ENCODE data around the gene NABP1. TPM values are rescaled to one million over a fixed set of nuclear protein-coding genes. Genes with fewer than 3 reads are reported as not detected.

Gene NABP1
- total RNA-seq, 1 experiment from 2014 or later = 5.8 TPM

DNA sequence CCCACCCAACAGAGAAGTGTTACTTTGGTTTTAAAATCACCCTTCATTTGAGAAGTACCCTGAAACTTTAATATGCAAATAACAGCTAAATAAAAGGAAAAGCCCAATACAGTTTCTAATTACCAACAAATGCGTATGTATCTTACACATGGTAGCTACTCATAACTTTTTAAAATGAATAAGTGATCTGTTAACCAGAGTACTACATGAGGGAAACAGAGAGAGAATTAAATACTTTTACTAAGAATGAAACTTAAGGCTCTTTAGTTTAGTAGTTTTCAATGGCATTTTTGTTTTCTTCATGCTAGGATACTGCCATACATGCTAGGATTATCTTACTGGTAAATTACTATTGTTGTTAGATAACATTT is 39.1 kb upstream of the NABP1 start (continued):
- TF ChIP-seq ZNF219 (CRISPR knock-in tag; IDR thresholded peaks at IDR 0.05; ENCODE audit: borderline replicate concordance) = no peak

DNA sequence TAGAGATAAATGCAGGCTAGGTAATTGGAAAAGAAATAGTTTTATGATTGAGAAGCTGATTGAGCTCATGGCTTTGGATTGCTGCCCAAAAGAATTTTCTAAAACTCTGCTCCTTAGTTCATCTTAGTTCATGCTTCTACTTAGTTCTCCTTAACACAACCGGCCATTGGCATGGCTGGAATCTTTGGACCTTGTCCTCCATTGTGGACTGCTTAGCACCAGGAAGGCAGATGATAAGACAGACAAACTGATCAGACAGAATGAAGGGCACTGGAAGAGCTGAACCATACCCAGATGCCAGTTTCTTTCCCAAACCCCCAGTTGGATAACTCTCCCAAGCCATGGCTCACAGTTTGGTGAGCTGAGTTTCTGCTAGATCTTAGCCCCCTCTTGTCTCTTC is 36.3 kb upstream of the NABP1 start:
- CTCF ChIA-PET = no interaction called here
- Mint-ChIP-seq H3K27ac (no peak overlapping the region), H3K4me1 (peaks cover 18% of the 10 kb centered on the region), H3K36me3 (no peaks in the 10 kb centered on the region; the same call in 1 of the 2 replicates), H3K27me3 (ENCODE audit: low read depth) (peaks cover 4% of the 10 kb centered on the region), H3K9me3 (peaks cover 6% of the 10 kb centered on the region; the same call in 1 of the 2 replicates), H3K4me3 (no peak overlapping the region)
- TF ChIP-seq, protein P1, sequence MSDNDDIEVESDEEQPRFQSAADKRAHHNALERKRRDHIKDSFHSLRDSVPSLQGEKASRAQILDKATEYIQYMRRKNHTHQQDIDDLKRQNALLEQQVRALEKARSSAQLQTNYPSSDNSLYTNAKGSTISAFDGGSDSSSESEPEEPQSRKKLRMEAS (CRISPR knock-in tag; IDR thresholded peaks at IDR 0.05) = no peak
- no peak for TF ChIP-seq RORB (CRISPR knock-in tag; IDR thresholded peaks at IDR 0.05)
- TF ChIP-seq, protein P2, sequence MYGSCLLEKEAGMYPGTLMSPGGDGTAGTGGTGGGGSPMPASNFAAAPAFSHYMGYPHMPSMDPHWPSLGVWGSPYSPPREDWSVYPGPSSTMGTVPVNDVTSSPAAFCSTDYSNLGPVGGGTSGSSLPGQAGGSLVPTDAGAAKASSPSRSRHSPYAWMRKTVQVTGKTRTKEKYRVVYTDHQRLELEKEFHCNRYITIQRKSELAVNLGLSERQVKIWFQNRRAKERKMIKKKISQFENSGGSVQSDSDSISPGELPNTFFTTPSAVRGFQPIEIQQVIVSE (CRISPR knock-in tag; IDR thresholded peaks at IDR 0.05; ENCODE audit: borderline replicate concordance) = no peak
- TF ChIP-seq, protein P3, sequence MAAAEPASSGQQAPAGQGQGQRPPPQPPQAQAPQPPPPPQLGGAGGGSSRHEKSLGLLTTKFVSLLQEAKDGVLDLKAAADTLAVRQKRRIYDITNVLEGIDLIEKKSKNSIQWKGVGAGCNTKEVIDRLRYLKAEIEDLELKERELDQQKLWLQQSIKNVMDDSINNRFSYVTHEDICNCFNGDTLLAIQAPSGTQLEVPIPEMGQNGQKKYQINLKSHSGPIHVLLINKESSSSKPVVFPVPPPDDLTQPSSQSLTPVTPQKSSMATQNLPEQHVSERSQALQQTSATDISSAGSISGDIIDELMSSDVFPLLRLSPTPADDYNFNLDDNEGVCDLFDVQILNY (CRISPR knock-in tag; IDR thresholded peaks at IDR 0.05) = no peak
- no peak for TF ChIP-seq SP1 (CRISPR knock-in tag; conservative IDR thresholded peaks at IDR 0.05)
- no peak for TF ChIP-seq ZNF671 (CRISPR knock-in tag; IDR thresholded peaks at IDR 0.05)
- TF ChIP-seq NFYB (CRISPR knock-in tag; conservative IDR thresholded peaks at IDR 0.05; ENCODE audit: low read depth) = no peak
- TF ChIP-seq, protein P4, sequence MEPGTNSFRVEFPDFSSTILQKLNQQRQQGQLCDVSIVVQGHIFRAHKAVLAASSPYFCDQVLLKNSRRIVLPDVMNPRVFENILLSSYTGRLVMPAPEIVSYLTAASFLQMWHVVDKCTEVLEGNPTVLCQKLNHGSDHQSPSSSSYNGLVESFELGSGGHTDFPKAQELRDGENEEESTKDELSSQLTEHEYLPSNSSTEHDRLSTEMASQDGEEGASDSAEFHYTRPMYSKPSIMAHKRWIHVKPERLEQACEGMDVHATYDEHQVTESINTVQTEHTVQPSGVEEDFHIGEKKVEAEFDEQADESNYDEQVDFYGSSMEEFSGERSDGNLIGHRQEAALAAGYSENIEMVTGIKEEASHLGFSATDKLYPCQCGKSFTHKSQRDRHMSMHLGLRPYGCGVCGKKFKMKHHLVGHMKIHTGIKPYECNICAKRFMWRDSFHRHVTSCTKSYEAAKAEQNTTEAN (CRISPR knock-in tag; IDR thresholded peaks at IDR 0.05) = no peak
- TF ChIP-seq, protein P5, sequence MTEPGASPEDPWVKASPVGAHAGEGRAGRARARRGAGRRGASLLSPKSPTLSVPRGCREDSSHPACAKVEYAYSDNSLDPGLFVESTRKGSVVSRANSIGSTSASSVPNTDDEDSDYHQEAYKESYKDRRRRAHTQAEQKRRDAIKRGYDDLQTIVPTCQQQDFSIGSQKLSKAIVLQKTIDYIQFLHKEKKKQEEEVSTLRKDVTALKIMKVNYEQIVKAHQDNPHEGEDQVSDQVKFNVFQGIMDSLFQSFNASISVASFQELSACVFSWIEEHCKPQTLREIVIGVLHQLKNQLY (CRISPR knock-in tag; IDR thresholded peaks at IDR 0.05) = no peak
- TF ChIP-seq ELF4 (CRISPR knock-in tag; IDR thresholded peaks at IDR 0.05; ENCODE audit: low read depth) = no peak
- TF ChIP-seq, protein P6, sequence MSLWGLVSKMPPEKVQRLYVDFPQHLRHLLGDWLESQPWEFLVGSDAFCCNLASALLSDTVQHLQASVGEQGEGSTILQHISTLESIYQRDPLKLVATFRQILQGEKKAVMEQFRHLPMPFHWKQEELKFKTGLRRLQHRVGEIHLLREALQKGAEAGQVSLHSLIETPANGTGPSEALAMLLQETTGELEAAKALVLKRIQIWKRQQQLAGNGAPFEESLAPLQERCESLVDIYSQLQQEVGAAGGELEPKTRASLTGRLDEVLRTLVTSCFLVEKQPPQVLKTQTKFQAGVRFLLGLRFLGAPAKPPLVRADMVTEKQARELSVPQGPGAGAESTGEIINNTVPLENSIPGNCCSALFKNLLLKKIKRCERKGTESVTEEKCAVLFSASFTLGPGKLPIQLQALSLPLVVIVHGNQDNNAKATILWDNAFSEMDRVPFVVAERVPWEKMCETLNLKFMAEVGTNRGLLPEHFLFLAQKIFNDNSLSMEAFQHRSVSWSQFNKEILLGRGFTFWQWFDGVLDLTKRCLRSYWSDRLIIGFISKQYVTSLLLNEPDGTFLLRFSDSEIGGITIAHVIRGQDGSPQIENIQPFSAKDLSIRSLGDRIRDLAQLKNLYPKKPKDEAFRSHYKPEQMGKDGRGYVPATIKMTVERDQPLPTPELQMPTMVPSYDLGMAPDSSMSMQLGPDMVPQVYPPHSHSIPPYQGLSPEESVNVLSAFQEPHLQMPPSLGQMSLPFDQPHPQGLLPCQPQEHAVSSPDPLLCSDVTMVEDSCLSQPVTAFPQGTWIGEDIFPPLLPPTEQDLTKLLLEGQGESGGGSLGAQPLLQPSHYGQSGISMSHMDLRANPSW (CRISPR knock-in tag; conservative IDR thresholded peaks at IDR 0.05; ENCODE audit: low read depth) = no peak
- TF ChIP-seq, protein P7, sequence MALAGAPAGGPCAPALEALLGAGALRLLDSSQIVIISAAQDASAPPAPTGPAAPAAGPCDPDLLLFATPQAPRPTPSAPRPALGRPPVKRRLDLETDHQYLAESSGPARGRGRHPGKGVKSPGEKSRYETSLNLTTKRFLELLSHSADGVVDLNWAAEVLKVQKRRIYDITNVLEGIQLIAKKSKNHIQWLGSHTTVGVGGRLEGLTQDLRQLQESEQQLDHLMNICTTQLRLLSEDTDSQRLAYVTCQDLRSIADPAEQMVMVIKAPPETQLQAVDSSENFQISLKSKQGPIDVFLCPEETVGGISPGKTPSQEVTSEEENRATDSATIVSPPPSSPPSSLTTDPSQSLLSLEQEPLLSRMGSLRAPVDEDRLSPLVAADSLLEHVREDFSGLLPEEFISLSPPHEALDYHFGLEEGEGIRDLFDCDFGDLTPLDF (CRISPR knock-in tag; IDR thresholded peaks at IDR 0.05) = no peak
- no peak for DNase-seq (ENCODE audit: low spot score)
- no peak for ATAC-seq
- POLR2A ChIA-PET = no interaction called here

DNA sequence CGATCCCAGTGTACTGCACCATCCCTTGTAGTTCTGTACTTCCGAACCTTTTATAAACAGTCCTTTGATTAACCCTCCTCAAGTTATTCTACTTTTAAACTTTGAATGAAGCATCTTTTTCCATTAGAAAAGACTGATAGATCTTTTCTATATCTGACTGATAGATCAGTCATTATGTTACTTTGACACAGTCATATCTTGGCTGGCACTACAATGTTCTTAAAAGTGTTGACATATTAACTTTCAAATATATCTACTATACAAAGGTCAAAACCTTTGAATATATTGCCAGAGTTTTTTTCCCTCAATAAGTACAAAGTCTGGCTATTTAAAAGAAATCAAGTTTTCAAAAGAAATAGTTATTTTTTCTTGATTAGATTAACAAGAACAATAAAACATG is 35.4 kb upstream of the NABP1 start:
- Mint-ChIP-seq H3K36me3 (no peaks in the 10 kb centered on the region), H3K4me1 (peaks cover 12% of the 10 kb centered on the region), H3K27me3 (ENCODE audit: low read depth) (no peaks in the 10 kb centered on the region; the same call in none of the 2 replicates), H3K4me3 (no peak overlapping the region), H3K27ac (no peak overlapping the region), H3K9me3 (no peaks in the 10 kb centered on the region)
- ATAC-seq (no peak), DNase-seq (ENCODE audit: low spot score) (no peak)
- POLR2A ChIA-PET = no interaction called here
- CTCF ChIA-PET = no interaction called here
- no peak for TF ChIP-seq PRRX2 (CRISPR knock-in tag; IDR thresholded peaks at IDR 0.05)
- no peak for TF ChIP-seq FOXP1 (CRISPR knock-in tag; IDR thresholded peaks at IDR 0.05; ENCODE audit: borderline replicate concordance)
- TF ChIP-seq, protein P8, sequence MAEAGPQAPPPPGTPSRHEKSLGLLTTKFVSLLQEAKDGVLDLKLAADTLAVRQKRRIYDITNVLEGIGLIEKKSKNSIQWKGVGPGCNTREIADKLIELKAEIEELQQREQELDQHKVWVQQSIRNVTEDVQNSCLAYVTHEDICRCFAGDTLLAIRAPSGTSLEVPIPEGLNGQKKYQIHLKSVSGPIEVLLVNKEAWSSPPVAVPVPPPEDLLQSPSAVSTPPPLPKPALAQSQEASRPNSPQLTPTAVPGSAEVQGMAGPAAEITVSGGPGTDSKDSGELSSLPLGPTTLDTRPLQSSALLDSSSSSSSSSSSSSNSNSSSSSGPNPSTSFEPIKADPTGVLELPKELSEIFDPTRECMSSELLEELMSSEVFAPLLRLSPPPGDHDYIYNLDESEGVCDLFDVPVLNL (CRISPR knock-in tag; IDR thresholded peaks at IDR 0.05; ENCODE audit: borderline replicate concordance, low read depth) = no peak
- TF ChIP-seq ATF1 (CRISPR knock-in tag; IDR thresholded peaks at IDR 0.05) = no peak
- TF ChIP-seq, protein P9, sequence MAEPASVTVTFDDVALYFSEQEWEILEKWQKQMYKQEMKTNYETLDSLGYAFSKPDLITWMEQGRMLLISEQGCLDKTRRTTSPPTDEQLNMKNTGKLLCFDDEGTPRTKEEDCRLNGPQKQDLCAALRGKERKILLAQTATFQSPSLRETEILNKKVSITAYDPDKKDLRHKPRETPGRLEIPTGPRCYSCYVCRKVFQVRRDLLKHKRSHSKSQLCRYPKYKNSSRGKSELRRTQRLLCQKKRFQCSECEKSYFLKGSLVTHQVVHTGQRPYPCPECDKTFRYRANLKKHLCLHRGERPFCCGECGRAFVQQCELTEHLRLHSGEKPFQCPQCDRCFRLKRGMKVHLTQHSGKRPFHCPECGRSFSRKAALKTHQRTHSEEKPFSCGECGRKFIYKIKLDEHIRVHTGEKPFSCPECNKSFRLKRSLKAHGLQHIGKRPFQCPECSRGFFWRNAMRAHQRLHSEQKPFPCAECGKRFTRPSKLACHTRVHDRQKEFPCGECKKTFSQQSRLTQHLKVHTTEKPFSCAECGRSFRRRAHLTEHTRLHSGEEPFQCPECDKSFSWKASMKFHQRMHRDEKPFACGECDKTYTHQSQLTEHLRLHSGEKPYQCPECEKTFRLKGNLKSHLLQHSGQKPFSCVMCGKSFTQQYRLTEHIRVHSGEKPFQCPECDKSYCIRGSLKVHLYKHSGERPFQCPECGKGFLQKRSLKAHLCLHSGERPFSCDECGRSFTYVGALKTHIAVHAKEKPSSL (CRISPR knock-in tag; conservative IDR thresholded peaks at IDR 0.05) = no peak
- TF ChIP-seq RELA (CRISPR knock-in tag; IDR thresholded peaks at IDR 0.05; ENCODE audit: borderline replicate concordance) = no peak
- TF ChIP-seq MXD4 (CRISPR knock-in tag; IDR thresholded peaks at IDR 0.05; ENCODE audit: borderline replicate concordance) = no peak
- no peak for TF ChIP-seq SOX15 (CRISPR knock-in tag; IDR thresholded peaks at IDR 0.05)
- TF ChIP-seq, protein P3 (CRISPR knock-in tag; IDR thresholded peaks at IDR 0.05) = no peak

All from WTC11 (cell line).